ENCODE results near the gene ZNF841.
"Not testable (repeated sequence)": the region's sequence is repeated elsewhere in the genome, so short reads cannot be mapped to it uniquely, and the experiment has no call there.

GRCh38 chr19:52051736-52052135 lies 43.8 kb downstream of the ZNF841 start:
- TF ChIP-seq CTCF, POLR2A (IDR thresholded peaks at IDR 0.05): not testable (repeated sequence)

Measured in body of pancreas (tissue), 4 donors.